ENCODE measurements around the gene CLSTN2. TPM values are rescaled to one million over a fixed set of nuclear protein-coding genes. Genes with fewer than 3 reads are reported as not detected.

CLSTN2 gene
- polyA plus RNA-seq, 1 experiment = 0.04 TPM

DNA sequence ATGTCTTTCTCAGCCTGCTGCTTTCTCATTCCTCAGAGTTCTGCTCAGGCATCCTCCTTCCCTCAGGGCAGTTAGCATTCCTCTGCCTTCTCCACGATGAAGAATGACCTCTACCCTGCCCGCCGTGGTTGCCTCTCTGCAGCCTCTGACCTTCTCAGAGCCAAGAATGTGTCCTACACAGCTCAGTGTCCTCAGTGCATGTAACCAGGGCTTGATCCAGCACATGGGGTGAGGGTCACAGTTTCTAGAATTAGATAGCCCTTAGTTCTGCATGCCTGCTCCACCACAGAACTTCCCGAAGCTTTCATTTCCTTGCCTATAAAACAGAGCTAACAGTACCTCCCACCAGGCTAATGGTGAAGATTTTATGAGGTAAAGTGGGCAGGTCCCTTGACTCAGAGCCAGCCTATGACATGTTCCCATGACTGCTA is 182.1 kb downstream of the CLSTN2 start:
- ChIA-PET POLR2A (no interaction called here), CTCF (no interaction called here)
- Histone ChIP-seq H3K9me3 (ENCODE audit: control insufficient read depth, insufficient read depth, low read length) (no peaks in the 10 kb centered on the region), H3K27me3 (ENCODE audit: control insufficient read depth, insufficient read depth, low read length) (no peaks in the 10 kb centered on the region), H3K27ac (ENCODE audit: low read depth, low read length) (no peak overlapping the region), H3K4me3 (ENCODE audit: low read depth, low read length) (no peak overlapping the region)
- no peak for DNase-seq (ENCODE audit: low read depth, low spot score)
- TF ChIP-seq CTCF (IDR thresholded peaks at IDR 0.05; ENCODE audit: low read depth, low read length) = no peak

DNA sequence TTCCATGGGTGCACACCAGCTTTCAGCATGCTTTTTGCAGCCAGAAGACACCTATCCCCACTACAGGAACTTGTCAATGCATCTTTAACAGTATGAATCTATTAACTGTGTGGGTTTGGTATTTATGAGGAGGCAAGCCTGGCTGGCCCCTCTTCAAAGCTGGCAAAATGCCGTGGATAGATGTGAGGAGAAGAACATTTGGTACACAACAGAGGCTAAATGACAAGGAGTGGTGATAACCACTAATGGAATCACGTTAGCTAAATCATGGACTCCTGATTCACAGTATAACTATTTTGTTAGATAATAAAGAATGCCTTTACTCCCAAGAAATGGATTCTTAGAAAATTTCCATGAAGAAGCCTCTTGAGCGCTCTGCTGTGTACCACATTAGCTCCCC is 187.2 kb downstream of the CLSTN2 start:
- Histone ChIP-seq H3K9me3 (ENCODE audit: control insufficient read depth, insufficient read depth, low read length) (no peaks in the 10 kb centered on the region), H3K27me3 (ENCODE audit: control insufficient read depth, insufficient read depth, low read length) (no peaks in the 10 kb centered on the region), H3K27ac (ENCODE audit: low read depth, low read length) (no peak overlapping the region), H3K4me3 (ENCODE audit: low read depth, low read length) (no peak overlapping the region)
- DNase-seq (ENCODE audit: low read depth, low spot score) = no peak
- ChIA-PET CTCF (no interaction called here), POLR2A (no interaction called here)
- TF ChIP-seq CTCF (IDR thresholded peaks at IDR 0.05; ENCODE audit: low read depth, low read length) = no peak

GRCh38 chr3:140128217-140128616 is 193.2 kb downstream of the CLSTN2 start:
- H3K4me3 ChIP-seq (ENCODE audit: low read depth, low read length) = no peak overlapping the region
- no peak for TF ChIP-seq CTCF (IDR thresholded peaks at IDR 0.05; ENCODE audit: low read depth, low read length)
- ChIA-PET POLR2A (interaction anchor here (0.6 kb wide), 1 partner anchor 759 kb away, joined by 3 read pairs; no protein-coding TSS in a partner anchor), CTCF (interaction anchor here (0.6 to 1.9 kb wide), 4 partner anchors 9 to 735 kb away, joined by 3 to 21 read pairs (median 3); no protein-coding TSS in a partner anchor)
- H3K9me3 ChIP-seq (ENCODE audit: control insufficient read depth, insufficient read depth, low read length) = no peaks in the 10 kb centered on the region
- no peak for DNase-seq (ENCODE audit: low read depth, low spot score)
- no peaks in the 10 kb centered on the region for H3K27me3 ChIP-seq (ENCODE audit: control insufficient read depth, insufficient read depth, low read length)
- no peak overlapping the region for H3K27ac ChIP-seq (ENCODE audit: low read depth, low read length)

GRCh38 chr3:140128631-140129030 is 193.6 kb downstream of the CLSTN2 start:
- no peaks in the 10 kb centered on the region for H3K27me3 ChIP-seq (ENCODE audit: control insufficient read depth, insufficient read depth, low read length)
- POLR2A ChIA-PET = interaction anchor here (0.6 kb wide), 1 partner anchor 759 kb away, joined by 3 read pairs; no protein-coding TSS in a partner anchor
- CTCF ChIA-PET = interaction anchor here (0.6 to 1.9 kb wide), 7 partner anchors 9 to 735 kb away, joined by 3 to 21 read pairs (median 3); no protein-coding TSS in a partner anchor
- H3K4me3 ChIP-seq (ENCODE audit: low read depth, low read length) = no peak overlapping the region
- H3K27ac ChIP-seq (ENCODE audit: low read depth, low read length) = no peak overlapping the region
- no peak for DNase-seq (ENCODE audit: low read depth, low spot score)
- TF ChIP-seq CTCF (IDR thresholded peaks at IDR 0.05; ENCODE audit: low read depth, low read length) = peak; percentile 57
- H3K9me3 ChIP-seq (ENCODE audit: control insufficient read depth, insufficient read depth, low read length) = no peaks in the 10 kb centered on the region

DNA sequence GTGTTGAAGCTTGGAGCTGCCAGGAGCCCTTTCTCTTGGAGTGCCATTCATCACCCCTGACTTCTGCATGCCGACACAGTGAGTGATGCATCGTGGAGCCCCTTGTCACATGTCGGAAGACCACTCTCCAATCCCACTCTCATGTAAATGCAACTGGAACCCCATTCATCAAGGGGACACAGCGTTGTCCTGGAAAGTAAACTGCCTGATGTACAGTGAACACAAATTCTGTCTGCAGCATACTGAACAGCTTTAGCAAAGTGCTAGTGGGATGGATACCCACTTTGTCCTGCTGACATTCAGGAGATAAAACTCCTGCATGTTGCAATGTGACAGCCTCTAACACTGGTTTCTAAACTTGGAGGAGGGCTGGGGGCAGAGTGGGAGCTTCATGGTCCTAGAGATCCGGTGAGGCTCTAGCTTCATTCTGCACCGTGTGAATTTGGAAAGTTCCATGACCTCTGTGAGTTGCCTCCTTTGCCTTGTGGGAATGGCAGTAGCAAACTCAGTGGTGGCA is 194.8 kb downstream of the CLSTN2 start:
- POLR2A ChIA-PET = no interaction called here
- Histone ChIP-seq H3K27me3 (ENCODE audit: control insufficient read depth, insufficient read depth, low read length) (no peaks in the 10 kb centered on the region), H3K4me3 (ENCODE audit: low read depth, low read length) (no peak overlapping the region), H3K9me3 (ENCODE audit: control insufficient read depth, insufficient read depth, low read length) (no peaks in the 10 kb centered on the region), H3K27ac (ENCODE audit: low read depth, low read length) (no peak overlapping the region)
- CTCF ChIA-PET = interaction anchor here (1.2 to 1.9 kb wide), 2 partner anchors 16 to 734 kb away, joined by 4 to 21 read pairs; no protein-coding TSS in a partner anchor
- no peak for DNase-seq (ENCODE audit: low read depth, low spot score)
- no peak for TF ChIP-seq CTCF (IDR thresholded peaks at IDR 0.05; ENCODE audit: low read depth, low read length)
